H1 (cell line): ENCODE data around the gene SEC61A1. TPM values are rescaled to one million over a fixed set of nuclear protein-coding genes. Genes with fewer than 3 reads are reported as not detected.

Experiments
- CTCF ChIA-PET: fragments of 300-600 bp; sonication (Branson Sonifier 250); formaldehyde crosslinking; loops from one replicate; lab custom pipeline; 2021; ENCODE audit not compliant: partially characterized antibody; lab: Charles Lee
- POLR2A ChIA-PET: fragments of 300-600 bp; sonication (Branson Sonifier 250); formaldehyde crosslinking; loops from one replicate; lab custom pipeline; 2021; ENCODE audit warnings: inconsistent platforms; ENCODE audit not compliant: partially characterized antibody; lab: Charles Lee
- DNase-seq, 2 experiments: peaks; one replicate each; pipeline versions ENCODE4 v3.0.0 to v3.0.0-alpha.2; 2010 to 2022; ENCODE audit warnings: low spot score in 2 of 2, low read depth in 1 of 2, mixed read lengths in 1 of 2
- FAIRE-seq: peaks from 2 replicates; lab custom pipeline; 2011; peaks lifted over from hg19 to GRCh38; lab: Jason Lieb, UNC
- H2AFZ ChIP-seq: 2 replicates; pipeline ENCODE4 v1.8.1; 2012; ENCODE audit warnings: low read length, inconsistent platforms
- H2AK5ac ChIP-seq: 2 replicates; pipeline ENCODE4 v1.6.1; 2013; ENCODE audit warnings: low read depth, low read length
- H2BK120ac ChIP-seq: replicated peaks from 2 replicates; pipeline ENCODE3; 2013; ENCODE audit warnings: low read depth, low read length, inconsistent platforms
- H2BK12ac ChIP-seq: 2 replicates; pipeline ENCODE4 v1.6.1; 2013; ENCODE audit warnings: low read depth, low read length
- H2BK15ac ChIP-seq: 2 replicates; pipeline ENCODE4 v1.6.1; 2013; ENCODE audit warnings: low read length
- H2BK20ac ChIP-seq: 2 replicates; pipeline ENCODE4 v1.6.1; 2013; ENCODE audit warnings: low read length
- H2BK5ac ChIP-seq: 2 replicates; pipeline ENCODE4 v1.6.1; 2013; ENCODE audit warnings: low read depth, low read length
- H3K14ac ChIP-seq: 2 replicates; pipeline ENCODE4 v1.6.1; 2013; ENCODE audit warnings: inconsistent platforms; ENCODE audit not compliant: insufficient read length
- H3K18ac ChIP-seq: 2 replicates; pipeline ENCODE4 v1.6.1; 2013; ENCODE audit warnings: low read length; ENCODE audit errors: extremely low read depth
- H3K23ac ChIP-seq: 2 replicates; pipeline ENCODE4 v1.6.1; 2013; ENCODE audit warnings: inconsistent platforms; ENCODE audit not compliant: insufficient read length
- H3K23me2 ChIP-seq: 2 replicates; pipeline ENCODE4 v1.6.1; 2013; ENCODE audit warnings: low read depth, low read length
- H3K27ac ChIP-seq: 2 replicates; pipeline ENCODE4 v1.6.1; 2011; ENCODE audit warnings: low read depth, low read length, inconsistent platforms
- H3K27me3 ChIP-seq, 4 experiments: replicated peaks in 1 of 4; 1 replicate in 1 of 4; 2 replicates in 3 of 4; pipeline versions ENCODE4 v1.6.1 to v1.8.1; 2011 to 2013; ENCODE audit warnings: low read length in 3 of 4, mild to moderate bottlenecking in 3 of 4, inconsistent platforms in 2 of 4, mixed read lengths in 2 of 4, moderate library complexity in 1 of 4; ENCODE audit not compliant: control insufficient read depth in 3 of 4, insufficient read depth in 3 of 4; ENCODE audit errors: extremely low read depth in 1 of 4
- H3K36me3 ChIP-seq, 4 experiments: 2 replicates each; pipeline versions ENCODE4 v1.6.1 to v1.8.1; 2011 to 2013; ENCODE audit warnings: mild to moderate bottlenecking in 4 of 4, low read length in 3 of 4, moderate library complexity in 2 of 4, control low read depth in 1 of 4, inconsistent platforms in 1 of 4; ENCODE audit not compliant: insufficient read depth in 4 of 4, control insufficient read depth in 2 of 4
- H3K4ac ChIP-seq: replicated peaks from 2 replicates; pipeline ENCODE3; 2013; ENCODE audit warnings: low read length, low read depth, mixed read lengths, inconsistent platforms; ENCODE audit not compliant: insufficient read length
- H3K4me1 ChIP-seq, 4 experiments: replicated peaks in 1 of 4; 1 replicate in 1 of 4; 2 replicates in 3 of 4; pipeline versions ENCODE4 v1.6.1 to v1.8.1; 2011 to 2013; ENCODE audit warnings: low read length in 3 of 4, inconsistent platforms in 2 of 4, mixed read lengths in 1 of 4; ENCODE audit not compliant: insufficient read depth in 4 of 4, control insufficient read depth in 3 of 4
- H3K4me2 ChIP-seq, 2 experiments: 2 replicates each; pipeline versions ENCODE4 v1.6.1 to v1.8.1; 2011 to 2013; ENCODE audit warnings: low read depth in 2 of 2, low read length in 2 of 2, control low read depth in 1 of 2, inconsistent platforms in 1 of 2, mild to moderate bottlenecking in 1 of 2; ENCODE audit not compliant: insufficient read depth in 1 of 2
- H3K4me3 ChIP-seq, 4 experiments: fragments of 200-600, 300-600 bp in 1 of 4; sonication (generic), shearing (Covaris generic), sonication (Bioruptor Twin) in 1 of 4; 2 replicates each; pipeline versions ENCODE4 v1.5.1 to v1.8.1; 2011 to 2016; ENCODE audit warnings: low read length in 4 of 4, low read depth in 3 of 4, control low read depth in 2 of 4, inconsistent platforms in 2 of 4, mild to moderate bottlenecking in 2 of 4, mixed read lengths in 1 of 4, moderate library complexity in 1 of 4; ENCODE audit not compliant: insufficient read depth in 2 of 4; ENCODE audit errors: extremely low read depth in 1 of 4
- H3K56ac ChIP-seq: replicated peaks from 2 replicates; pipeline ENCODE3; 2013; ENCODE audit warnings: low read depth, mild to moderate bottlenecking, mixed read lengths, low read length, inconsistent platforms; ENCODE audit not compliant: insufficient read length
- H3K79me1 ChIP-seq: 2 replicates; pipeline ENCODE4 v1.6.1; 2013; ENCODE audit warnings: low read depth, low read length, control low read depth
- H3K79me2 ChIP-seq, 2 experiments: 2 replicates each; pipeline versions ENCODE4 v1.6.1 to v1.8.1; 2012 to 2013; ENCODE audit warnings: low read length in 2 of 2, mild to moderate bottlenecking in 2 of 2, inconsistent platforms in 1 of 2; ENCODE audit not compliant: insufficient read depth in 2 of 2, control insufficient read depth in 1 of 2
- H3K9ac ChIP-seq, 4 experiments: replicated peaks in 1 of 4; 1 replicate in 1 of 4; 2 replicates in 3 of 4; pipeline versions ENCODE4 v1.6.1 to v1.8.1; 2011 to 2013; ENCODE audit warnings: low read depth in 3 of 4, low read length in 3 of 4, control low read depth in 2 of 4, mild to moderate bottlenecking in 2 of 4, moderate library complexity in 2 of 4, inconsistent platforms in 1 of 4; ENCODE audit errors: extremely low read depth in 1 of 4
- H3K9me3 ChIP-seq, 2 experiments: 2 replicates each; pipeline versions ENCODE4 v1.6.1 to v1.8.1; 2012 to 2013; ENCODE audit warnings: mild to moderate bottlenecking in 2 of 2, moderate library complexity in 2 of 2, control low read depth in 1 of 2, inconsistent platforms in 1 of 2, low read depth in 1 of 2, low read length in 1 of 2, mixed read lengths in 1 of 2; ENCODE audit not compliant: insufficient read depth in 2 of 2
- H4K20me1 ChIP-seq, 2 experiments: replicated peaks in 1 of 2; 2 replicates each; pipeline versions ENCODE3 to v1.8.1; 2011 to 2013; ENCODE audit warnings: inconsistent platforms in 2 of 2, low read length in 2 of 2, mild to moderate bottlenecking in 1 of 2; ENCODE audit not compliant: insufficient read depth in 2 of 2, control insufficient read depth in 1 of 2
- H4K5ac ChIP-seq: 2 replicates; pipeline ENCODE4 v1.6.1; 2013; ENCODE audit warnings: low read length, low read depth, mixed read lengths, inconsistent platforms; ENCODE audit not compliant: insufficient read length
- H4K8ac ChIP-seq: 2 replicates; pipeline ENCODE4 v1.8.0; 2013; ENCODE audit warnings: mild to moderate bottlenecking, moderate library complexity, low read length, inconsistent platforms; ENCODE audit not compliant: insufficient read depth; ENCODE audit errors: extremely low read depth
- H4K91ac ChIP-seq: replicated peaks from 2 replicates; pipeline ENCODE3; 2013; ENCODE audit warnings: low read length, mixed read lengths, inconsistent platforms; ENCODE audit not compliant: insufficient read length
- BACH1 ChIP-seq: IDR thresholded peaks from 2 replicates; pipeline ENCODE4 v1.6.1; 2012; ENCODE audit warnings: low read length, improper control_type of control experiment
- CBX5 ChIP-seq: fragments of 300-800, 300-1000 bp; sonication (generic); IDR thresholded peaks from 2 replicates; pipeline ENCODE4 v1.7.1; 2016; ENCODE audit warnings: antibody characterized with exemption, low read length, low read depth
- EZH2 ChIP-seq: fragments of 200-600 bp; sonication (generic); IDR thresholded peaks from 2 replicates; pipeline ENCODE4 v1.7.1; 2012; ENCODE audit warnings: low read depth, mild to moderate bottlenecking, moderate library complexity, low read length, inconsistent platforms; ENCODE audit not compliant: severe bottlenecking
- NRF1 ChIP-seq: IDR thresholded peaks from 2 replicates; pipeline ENCODE4 v1.6.1; 2011; ENCODE audit warnings: mild to moderate bottlenecking, low read depth, low read length, improper control_type of control experiment
- SP4 ChIP-seq: IDR thresholded peaks from 2 replicates; pipeline ENCODE4 v1.6.1; 2012; ENCODE audit warnings: low read length, inconsistent platforms
- SRF ChIP-seq: IDR thresholded peaks from 2 replicates; pipeline ENCODE4 v1.6.1; 2011; ENCODE audit warnings: mild to moderate bottlenecking, low read depth, low read length, moderate library complexity
- TAF7 ChIP-seq: optimal IDR thresholded peaks from 2 replicates; pipeline ENCODE3; 2011; ENCODE audit warnings: low read depth, mild to moderate bottlenecking, inconsistent platforms, low read length, moderate library complexity, borderline replicate concordance
- ZNF274 ChIP-seq: IDR thresholded peaks from 2 replicates; pipeline ENCODE4 v1.7.0; 2012; ENCODE audit warnings: low read length, borderline replicate concordance; ENCODE audit errors: extremely low read depth
- WGBS, 2 experiments: shearing (Covaris generic) in 1 of 2; methylation state at CpG; one replicate each; pipeline versions ENCODE4 v1.1.6 to v1.1.7; 2013 to 2015; ENCODE audit warnings: low lambda C conversion rate in 2 of 2, mixed read lengths in 2 of 2, inconsistent platforms in 1 of 2, low coverage in 1 of 2, missing lambda C conversion rate in 1 of 2; ENCODE audit not compliant: insufficient replicate concordance in 2 of 2, insufficient coverage in 1 of 2, insufficient read length in 1 of 2; ENCODE audit errors: extremely low coverage in 1 of 2, missing lambda C conversion rate in 1 of 2; 5-methylcytosine and 5-hydroxymethylcytosine counted together
- polyA plus RNA-seq, 7 experiments: library from polyadenylated mRNA; depleted of rRNA in 3 of 7; stranded (reverse) in 5 of 7; unstranded in 2 of 7; fragments of >200 nt in 5 of 7; fragments of 200-250 nt in 2 of 7; gene quantifications; 1 replicate in 5 of 7; 2 replicates in 1 of 7; 4 replicates in 1 of 7; pipeline versions ENCODE4 v1.2.1 to v1.2.3, GENCODE V29; 2011 to 2013; ENCODE audit warnings: missing spikeins in 2 of 7, mixed read lengths in 2 of 7
- total RNA-seq: library from RNA; stranded (reverse); fragmentation: NEBNext Ultra II Directional; extraction: Animal tissue kit (Norgen Biotek cat#: 25700); gene quantifications from 2 replicates; pipeline ENCODE4 v1.2.1, GENCODE V29; 2021
- TF ChIP-seq, protein P1 (sequence below): IDR thresholded peaks from 2 replicates; pipeline ENCODE4 v1.6.1; 2012; ENCODE audit warnings: inconsistent platforms
- TF ChIP-seq, protein P2 (sequence below): IDR thresholded peaks from 2 replicates; pipeline ENCODE4 v1.6.1; 2012; ENCODE audit warnings: inconsistent platforms
- TF ChIP-seq, protein P3 (sequence below): IDR thresholded peaks from 2 replicates; pipeline ENCODE4 v1.6.1; 2012; ENCODE audit warnings: low read length, inconsistent platforms

The SEC61A1 gene
- total and polyA plus RNA-seq, 2 of the 8 experiments (the other 6 are each of a cell fraction or from before 2014, with no cell fraction given), result 133 to 165 TPM

DNA sequence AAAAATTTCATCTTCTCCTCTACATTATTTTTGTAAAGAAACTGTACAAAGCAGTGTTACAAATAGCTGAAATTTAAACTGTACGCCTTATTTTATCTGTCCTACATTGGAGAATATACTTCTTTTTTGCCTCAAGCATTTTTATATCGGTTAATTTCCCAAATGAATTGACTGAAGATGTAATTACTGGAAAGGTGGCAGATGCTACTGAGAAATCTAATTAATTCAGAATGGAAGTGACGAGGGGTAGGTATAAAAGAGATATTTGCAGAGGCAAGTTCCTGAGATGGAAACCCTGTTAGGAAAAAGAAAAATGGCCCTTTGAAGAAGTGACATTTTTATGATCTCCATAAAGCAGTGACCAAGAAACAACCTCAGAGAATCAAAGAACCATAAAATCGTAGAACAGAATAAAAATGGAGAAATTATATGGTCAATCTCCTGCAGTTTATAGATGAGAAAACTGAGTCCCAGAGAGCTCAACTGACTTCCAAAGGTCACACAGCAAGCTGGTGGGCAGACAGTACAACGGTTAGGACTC, 51.0 kb downstream of the SEC61A1 start:
- H3K36me3 ChIP-seq, result peaks cover 20 to 83% (median 46%) of the 10 kb centered on the region in 4 experiments
- WGBS, 2 experiments, result 89% methylated on average over 5 of the region's 5 CpGs; no CpG with 5 or more reads in 1 of the 2 experiments
- TF ChIP-seq ZNF274 (no peak), SP4 (no peak), NRF1 (no peak), SRF (no peak), BACH1 (no peak), EZH2 (no peak), CBX5 (no peak), TAF7 (no peak)
- TF ChIP-seq, protein P1, sequence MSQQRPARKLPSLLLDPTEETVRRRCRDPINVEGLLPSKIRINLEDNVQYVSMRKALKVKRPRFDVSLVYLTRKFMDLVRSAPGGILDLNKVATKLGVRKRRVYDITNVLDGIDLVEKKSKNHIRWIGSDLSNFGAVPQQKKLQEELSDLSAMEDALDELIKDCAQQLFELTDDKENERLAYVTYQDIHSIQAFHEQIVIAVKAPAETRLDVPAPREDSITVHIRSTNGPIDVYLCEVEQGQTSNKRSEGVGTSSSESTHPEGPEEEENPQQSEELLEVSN, result no peak
- TF ChIP-seq, protein P2, sequence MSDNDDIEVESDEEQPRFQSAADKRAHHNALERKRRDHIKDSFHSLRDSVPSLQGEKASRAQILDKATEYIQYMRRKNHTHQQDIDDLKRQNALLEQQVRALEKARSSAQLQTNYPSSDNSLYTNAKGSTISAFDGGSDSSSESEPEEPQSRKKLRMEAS, result no peak
- TF ChIP-seq, protein P3, sequence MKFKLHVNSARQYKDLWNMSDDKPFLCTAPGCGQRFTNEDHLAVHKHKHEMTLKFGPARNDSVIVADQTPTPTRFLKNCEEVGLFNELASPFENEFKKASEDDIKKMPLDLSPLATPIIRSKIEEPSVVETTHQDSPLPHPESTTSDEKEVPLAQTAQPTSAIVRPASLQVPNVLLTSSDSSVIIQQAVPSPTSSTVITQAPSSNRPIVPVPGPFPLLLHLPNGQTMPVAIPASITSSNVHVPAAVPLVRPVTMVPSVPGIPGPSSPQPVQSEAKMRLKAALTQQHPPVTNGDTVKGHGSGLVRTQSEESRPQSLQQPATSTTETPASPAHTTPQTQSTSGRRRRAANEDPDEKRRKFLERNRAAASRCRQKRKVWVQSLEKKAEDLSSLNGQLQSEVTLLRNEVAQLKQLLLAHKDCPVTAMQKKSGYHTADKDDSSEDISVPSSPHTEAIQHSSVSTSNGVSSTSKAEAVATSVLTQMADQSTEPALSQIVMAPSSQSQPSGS, result no peak

More for the DNA sequence above, 51.0 kb downstream of the SEC61A1 start:
- Histone ChIP-seq H2BK15ac (no peak overlapping the region), H2BK12ac (no peak overlapping the region), H3K56ac (no peak overlapping the region), H3K4me2 (no peak overlapping the region), H3K4ac (no peak overlapping the region), H2AK5ac (no peak overlapping the region), H3K23ac (no peak overlapping the region), H2BK120ac (no peak overlapping the region), H3K27me3 (no peaks in the 10 kb centered on the region), H4K20me1 (peaks cover 0 to 8% of the 10 kb centered on the region in 2 experiments), H4K8ac (no peak overlapping the region), H3K4me1 (peaks cover 5 to 18% (median 9%) of the 10 kb centered on the region in 4 experiments), H2BK5ac (no peak overlapping the region), H2BK20ac (no peak overlapping the region), H3K9ac (no peak overlapping the region), H3K27ac (no peak overlapping the region), H2AFZ (no peak overlapping the region), H3K79me2 (peaks cover 0 to 27% of the 10 kb centered on the region in 2 experiments; a peak in 2 of 4 replicates), H3K79me1 (peaks cover 11% of the 10 kb centered on the region), H3K14ac (no peak overlapping the region), H4K5ac (no peak overlapping the region), H3K23me2 (no peaks in the 10 kb centered on the region), H3K4me3 (no peak overlapping the region), H3K18ac (no peak overlapping the region), H3K9me3 (no peaks in the 10 kb centered on the region), H4K91ac (no peak overlapping the region)
- ChIA-PET CTCF (interaction anchor here (0.9 to 1.9 kb wide), 2 partner anchors 8 to 17 kb away, joined by 3 to 7 read pairs; no protein-coding TSS in a partner anchor), POLR2A (interaction anchor here (1.0 to 1.9 kb wide), 2 partner anchors 8 to 20 kb away, joined by 3 to 5 read pairs; partner anchors contain the start of gene RUVBL1)
- FAIRE-seq, result no peak
- DNase-seq, result no peak
